ENCODE data around the gene RPGR.
A peak's percentile ranks its signal among the peaks of the same experiment; 100 is the strongest.

RPGR gene

DNA sequence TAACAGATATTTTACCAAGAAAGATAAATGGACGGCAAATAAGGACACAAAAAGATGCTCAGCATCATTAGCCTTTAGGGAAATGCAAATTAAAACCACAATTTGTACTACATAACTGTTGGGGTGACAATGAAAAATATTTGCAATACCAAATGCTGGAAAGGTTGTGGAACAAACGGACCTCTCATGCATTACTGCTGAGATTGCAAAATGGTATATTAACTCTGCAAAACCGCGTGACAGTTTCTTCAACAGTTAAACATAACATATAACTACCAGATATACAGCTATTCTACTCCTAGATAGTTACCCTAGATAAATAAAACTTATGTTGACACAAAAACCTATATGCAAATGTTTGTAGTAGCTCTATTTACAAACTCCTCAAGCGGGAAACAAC, 18.8 kb upstream of the RPGR start:
- DNase-seq (ENCODE audit: low read depth): no peak
- no peak overlapping the region for H3K4me3 ChIP-seq (ENCODE audit: low read depth, low read length)
- TF ChIP-seq, protein P1, sequence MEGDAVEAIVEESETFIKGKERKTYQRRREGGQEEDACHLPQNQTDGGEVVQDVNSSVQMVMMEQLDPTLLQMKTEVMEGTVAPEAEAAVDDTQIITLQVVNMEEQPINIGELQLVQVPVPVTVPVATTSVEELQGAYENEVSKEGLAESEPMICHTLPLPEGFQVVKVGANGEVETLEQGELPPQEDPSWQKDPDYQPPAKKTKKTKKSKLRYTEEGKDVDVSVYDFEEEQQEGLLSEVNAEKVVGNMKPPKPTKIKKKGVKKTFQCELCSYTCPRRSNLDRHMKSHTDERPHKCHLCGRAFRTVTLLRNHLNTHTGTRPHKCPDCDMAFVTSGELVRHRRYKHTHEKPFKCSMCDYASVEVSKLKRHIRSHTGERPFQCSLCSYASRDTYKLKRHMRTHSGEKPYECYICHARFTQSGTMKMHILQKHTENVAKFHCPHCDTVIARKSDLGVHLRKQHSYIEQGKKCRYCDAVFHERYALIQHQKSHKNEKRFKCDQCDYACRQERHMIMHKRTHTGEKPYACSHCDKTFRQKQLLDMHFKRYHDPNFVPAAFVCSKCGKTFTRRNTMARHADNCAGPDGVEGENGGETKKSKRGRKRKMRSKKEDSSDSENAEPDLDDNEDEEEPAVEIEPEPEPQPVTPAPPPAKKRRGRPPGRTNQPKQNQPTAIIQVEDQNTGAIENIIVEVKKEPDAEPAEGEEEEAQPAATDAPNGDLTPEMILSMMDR (conservative IDR thresholded peaks at IDR 0.05; ENCODE audit: low read depth, low read length): no peak

DNA sequence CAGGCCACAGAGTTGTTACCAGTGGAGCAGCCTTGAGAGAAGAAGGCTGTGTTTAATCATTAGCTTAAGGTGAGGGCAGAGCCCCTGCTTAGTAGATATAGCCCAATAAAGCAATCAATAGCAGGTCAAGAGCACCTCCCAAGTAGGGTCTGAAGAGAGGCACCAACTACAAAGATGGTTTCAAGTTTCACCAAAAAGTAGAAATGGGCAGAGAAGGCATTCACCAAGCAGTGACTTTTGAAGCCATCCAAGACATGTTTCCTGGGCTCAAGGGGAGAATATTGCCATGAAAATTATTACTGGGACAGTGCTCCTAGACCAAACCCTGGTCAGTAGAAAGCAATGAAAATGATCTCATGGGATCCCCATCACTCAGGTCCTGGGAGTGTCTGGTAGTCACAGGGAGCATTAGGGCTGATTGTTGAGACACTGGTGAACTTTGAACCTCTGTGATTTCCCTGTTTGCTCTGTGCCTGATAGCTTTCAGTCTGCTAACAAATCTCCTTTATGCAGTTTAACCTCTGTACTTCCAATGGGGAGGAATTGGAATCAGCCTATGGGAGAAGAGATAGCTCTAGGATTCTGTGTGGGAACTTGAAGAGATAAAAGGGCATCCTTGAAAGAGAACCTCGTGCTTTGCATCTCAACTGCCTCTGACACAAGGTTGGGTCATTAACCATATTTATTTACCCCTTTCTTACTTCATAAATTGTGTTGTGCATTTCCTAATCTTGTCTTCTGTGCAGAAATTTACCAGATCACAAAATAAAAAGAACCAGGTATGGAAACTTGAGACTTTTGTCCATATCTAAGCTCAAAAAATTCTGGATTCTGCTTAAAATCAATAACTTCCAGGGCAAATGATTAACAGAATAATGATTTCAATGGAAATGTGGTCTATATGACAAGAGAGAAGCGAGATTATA, 15.8 kb upstream of the RPGR start:
- DNase-seq (ENCODE audit: low read depth): no peak
- TF ChIP-seq, protein P1 (conservative IDR thresholded peaks at IDR 0.05; ENCODE audit: low read depth, low read length): no peak

DNA sequence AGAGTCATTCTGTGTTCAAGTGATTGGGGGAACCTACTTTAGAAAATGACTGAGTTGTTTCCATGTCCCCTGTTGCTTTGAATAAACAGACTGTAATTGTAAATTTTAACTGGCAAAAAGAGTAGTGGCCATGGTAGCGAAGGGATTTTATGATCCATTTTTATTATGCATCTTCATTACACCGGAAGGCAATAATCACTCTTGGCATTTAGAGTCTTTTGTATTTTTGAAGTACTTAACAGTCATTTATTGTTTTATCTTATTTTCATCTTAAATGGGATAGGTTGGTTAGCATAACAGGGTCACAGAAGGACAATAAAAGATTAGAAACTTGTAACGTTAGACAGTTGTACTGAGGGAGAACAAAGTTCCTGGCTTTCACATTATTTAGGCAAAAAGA, 14.1 kb upstream of the RPGR start:
- DNase-seq (ENCODE audit: low read depth): no peak
- no peak overlapping the region for H3K4me3 ChIP-seq (ENCODE audit: low read depth, low read length)
- TF ChIP-seq, protein P1 (conservative IDR thresholded peaks at IDR 0.05; ENCODE audit: low read depth, low read length): no peak

More for the DNA sequence above, 15.8 kb upstream of the RPGR start:
- no peak overlapping the region for H3K4me3 ChIP-seq (ENCODE audit: low read depth, low read length)

DNA sequence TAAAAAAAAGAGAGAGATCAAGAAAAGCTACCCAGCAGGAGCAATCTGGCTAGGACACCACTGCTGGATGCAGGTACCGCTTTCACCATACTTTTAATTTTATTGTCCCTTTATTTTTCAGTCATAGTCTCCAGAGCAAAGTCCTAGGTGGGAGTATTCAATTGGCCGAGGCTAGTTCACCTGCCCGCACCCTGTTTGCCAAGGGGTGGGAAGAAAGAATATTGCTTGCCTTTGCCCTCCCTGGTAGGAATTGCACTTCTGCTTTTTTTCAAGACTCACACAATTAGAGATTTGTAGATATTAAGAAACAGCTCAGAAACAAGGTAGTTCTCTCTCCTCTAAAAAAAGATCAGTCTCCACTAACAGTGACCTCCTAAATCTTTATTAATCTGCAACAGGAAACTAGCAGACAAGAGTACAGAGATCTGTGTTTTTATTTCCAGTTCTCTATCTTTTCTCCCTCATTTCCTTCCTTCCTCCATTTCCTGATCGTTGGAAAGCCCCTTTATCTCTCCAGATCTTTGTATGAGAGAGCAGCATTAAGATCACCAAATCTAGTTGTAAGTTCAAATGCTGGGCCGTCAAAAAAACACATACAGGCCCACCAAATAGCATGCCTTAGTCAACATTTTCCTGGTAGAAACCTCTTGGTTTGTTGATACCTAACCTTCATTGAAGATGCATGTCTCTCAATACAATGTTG, 9.4 kb upstream of the RPGR start:
- no peak for DNase-seq (ENCODE audit: low read depth)
- no peak overlapping the region for H3K4me3 ChIP-seq (ENCODE audit: low read depth, low read length)
- TF ChIP-seq, protein P1 (conservative IDR thresholded peaks at IDR 0.05; ENCODE audit: low read depth, low read length): no peak

DNA sequence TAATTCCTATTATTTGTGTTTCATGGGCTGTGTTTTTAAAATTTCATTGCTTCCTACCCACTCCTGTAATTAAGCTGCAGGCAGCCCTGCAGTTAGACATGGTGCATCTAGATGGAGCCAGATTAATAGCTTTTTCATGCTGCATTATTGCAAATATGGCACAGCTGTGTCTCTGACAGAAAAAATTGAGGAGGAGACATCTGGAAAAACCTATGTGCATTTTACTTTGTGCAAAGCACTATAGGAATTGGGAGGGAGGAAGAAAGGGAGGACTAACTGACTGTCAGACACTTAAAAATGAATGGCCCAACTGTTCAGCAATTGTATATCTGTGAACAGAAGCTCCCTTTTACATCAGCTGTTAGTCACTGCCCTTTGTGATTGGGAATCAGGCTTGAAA, 8.1 kb upstream of the RPGR start:
- DNase-seq (ENCODE audit: low read depth): peak; percentile 36
- H3K4me3 ChIP-seq (ENCODE audit: low read depth, low read length): no peak overlapping the region
- TF ChIP-seq, protein P1 (conservative IDR thresholded peaks at IDR 0.05; ENCODE audit: low read depth, low read length): peak; percentile 48

DNA sequence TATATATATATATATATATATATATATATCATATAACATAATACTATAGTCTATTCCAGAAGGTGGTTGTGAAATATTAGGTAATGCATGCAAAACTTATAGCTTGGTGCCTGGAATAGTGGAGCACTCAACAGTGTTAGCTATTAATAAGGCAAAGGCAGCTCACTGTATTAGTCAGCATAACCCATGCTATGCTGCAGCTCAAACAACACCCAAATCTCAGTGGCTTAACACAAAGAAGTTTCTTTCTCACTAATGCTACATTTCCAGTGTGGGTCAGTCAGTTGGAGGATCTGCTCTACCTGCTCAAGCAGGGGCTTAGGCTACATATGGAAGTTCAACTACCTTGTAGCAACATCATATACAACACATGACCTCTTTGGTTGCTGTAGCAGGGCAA, 5.2 kb upstream of the RPGR start:
- H3K4me3 ChIP-seq (ENCODE audit: low read depth, low read length): no peak overlapping the region
- DNase-seq (ENCODE audit: low read depth): no peak
- TF ChIP-seq, protein P1 (conservative IDR thresholded peaks at IDR 0.05; ENCODE audit: low read depth, low read length): no peak

Data from choroid plexus epithelial cell (primary cell).